ENCODE measurements around the gene TMEM47. TPM values are rescaled to one million over a fixed set of nuclear protein-coding genes. Genes with fewer than 3 reads are reported as not detected.

TMEM47 gene
- total and polyA plus RNA-seq, 9 of the 15 experiments (the other 6 are each of a cell fraction or from before 2014, with no cell fraction given), result 0.03 to 0.04 (median 0.03) TPM; not detected in 6

GRCh38 chrX:34659575-34659974 lies 2.5 kb upstream of the TMEM47 start:
- Histone ChIP-seq H3K4me1 (replicated peaks in 1 of 2; ENCODE audit: control insufficient read depth in 2 of 2, insufficient read depth in 2 of 2, low read length in 2 of 2) (peaks cover 0 to 9% of the 10 kb centered on the region in 2 experiments; a peak in 1 of 5 replicates), H3K9ac (ENCODE audit: insufficient read depth in 1 of 2, low read depth in 2 of 2, low read length in 2 of 2) (no peak overlapping the region), H3K9me1 (ENCODE audit: control insufficient read depth, insufficient read depth, low read length) (no peaks in the 10 kb centered on the region), H3K27ac (ENCODE audit: extremely low read depth, low read depth, low read length) (no peak overlapping the region), H3K79me2 (ENCODE audit: control insufficient read depth, insufficient read depth, low read length) (no peaks in the 10 kb centered on the region), H3K4me3 (no peak overlapping the region), H3K27me3 (ENCODE audit: control insufficient read depth in 2 of 2, insufficient read depth in 2 of 2, low read length in 2 of 2) (no peaks in the 10 kb centered on the region), H2AFZ (ENCODE audit: low read depth, low read length) (no peak overlapping the region), H4K20me1 (replicated peaks; ENCODE audit: control insufficient read depth, insufficient read depth, low read length) (no peaks in the 10 kb centered on the region), H3K4me2 (ENCODE audit: insufficient read depth, low read length) (no peak overlapping the region), H3K9me3 (replicated peaks; ENCODE audit: control insufficient read depth, insufficient read depth, low read depth, low read length) (no peaks in the 10 kb centered on the region), H3K36me3 (ENCODE audit: control insufficient read depth, insufficient read depth, low read length) (no peaks in the 10 kb centered on the region)
- FAIRE-seq (no peak), DNase-seq (ENCODE audit: extremely low read depth in 1 of 4, low spot score in 3 of 4) (no peak), ATAC-seq (no peak)
- intact Hi-C loops (cut with micrococcal nuclease) (no loop called here), in situ Hi-C loops (cut with MboI) (loop anchor here (25.0 kb wide), 1 partner anchor 1197 kb away; no protein-coding TSS in a partner anchor)
- BruUV-seq (replicated peaks), result no TSS peak
- TF ChIP-seq KAT7 (CRISPR knock-in tag; IDR thresholded peaks at IDR 0.05; ENCODE audit: borderline replicate concordance) (no peak), FOXJ3 (CRISPR knock-in tag; IDR thresholded peaks at IDR 0.05) (no peak), CREB3L1 (IDR thresholded peaks at IDR 0.05; ENCODE audit: borderline replicate concordance, low read depth) (no peak), POLR2A (conservative IDR thresholded peaks at IDR 0.05) (no peak), ZNF354B (CRISPR knock-in tag; IDR thresholded peaks at IDR 0.05) (no peak), MTA2 (IDR thresholded peaks at IDR 0.05; ENCODE audit: low read depth) (no peak)
- 0% methylated on average over 1 of the region's 1 CpG for WGBS (ENCODE audit: insufficient coverage, low coverage, missing lambda C conversion rate)
- POLR2A ChIA-PET, result no interaction called here
- CTCF ChIA-PET (ENCODE audit: low intra/inter-chr PET ratio), result no interaction called here

Data from K562 (cell line).